HEK293 (cell line): ENCODE data around the gene GRB2.
"Not testable (repeated sequence)": the region's sequence is repeated elsewhere in the genome, so short reads cannot be mapped to it uniquely, and the experiment has no call there.

Source experiments
- CTCF ChIA-PET: fragments of 350-600 bp; formaldehyde crosslinking; extraction: SDS; loops from one replicate; lab custom pipeline; 2021; ENCODE audit warnings: antibody characterized with exemption; lab: Yijun Ruan, JAX
- POLR2A ChIA-PET: fragments of 300-600 bp; formaldehyde crosslinking; extraction: SDS; loops from one replicate; lab custom pipeline; 2020; ENCODE audit warnings: antibody characterized with exemption, inconsistent platforms; lab: Yijun Ruan, JAX
- H3K27ac ChIP-seq: fragments of 200-500 bp; sonication (Bioruptor generic); 2 replicates; pipeline ENCODE4 v1.5.1; 2014; ENCODE audit warnings: low read depth, low read length, control low read depth, inconsistent platforms; ENCODE audit errors: extremely low read depth
- H3K36me3 ChIP-seq, 2 experiments: fragments of 200-500 bp in 1 of 2; sonication (Bioruptor generic) in 1 of 2; 1 replicate in 1 of 2; 2 replicates in 1 of 2; pipeline ENCODE4 v1.5.1; 2014 to 2017; ENCODE audit warnings: inconsistent platforms in 2 of 2, low read length in 2 of 2; ENCODE audit not compliant: control insufficient read depth in 2 of 2, insufficient read depth in 1 of 2
- H3K4me1 ChIP-seq: fragments of 200-500 bp; sonication (Bioruptor generic); 2 replicates; pipeline ENCODE4 v1.5.1; 2014; ENCODE audit warnings: mild to moderate bottlenecking, low read length, inconsistent platforms; ENCODE audit not compliant: control insufficient read depth, insufficient read depth
- H3K4me3 ChIP-seq: 2 replicates; pipeline ENCODE4 v1.5.1; 2011; ENCODE audit warnings: low read depth, mild to moderate bottlenecking, control low read depth, low read length, moderate library complexity
- H3K9me3 ChIP-seq: fragments of 200-500 bp; sonication (Bioruptor generic); 2 replicates; pipeline ENCODE4 v1.5.1; 2014; ENCODE audit warnings: low read depth, low read length, inconsistent platforms; ENCODE audit not compliant: control insufficient read depth, insufficient read depth
- BCL11A ChIP-seq: fragments of 450-650 bp; formaldehyde crosslinking; IDR thresholded peaks from 2 replicates; pipeline ENCODE4 v1.5.1; 2016; ENCODE audit warnings: low read depth, missing biosample characterization, missing genetic modification characterization
- GLIS1 ChIP-seq: fragments of 450-650 bp; formaldehyde crosslinking; IDR thresholded peaks from 2 replicates; pipeline ENCODE4 v1.5.1; 2016; ENCODE audit warnings: missing biosample characterization, missing genetic modification characterization
- OSR2 ChIP-seq: fragments of 450-650 bp; formaldehyde crosslinking; IDR thresholded peaks from 2 replicates; pipeline ENCODE4 v1.5.1; 2016; ENCODE audit warnings: missing biosample characterization, missing genetic modification characterization
- OVOL3 ChIP-seq: fragments of 450-650 bp; formaldehyde crosslinking; IDR thresholded peaks from 2 replicates; pipeline ENCODE4 v1.5.1; 2016; ENCODE audit warnings: missing biosample characterization, missing genetic modification characterization
- RBAK ChIP-seq: fragments of 450-650 bp; formaldehyde crosslinking; IDR thresholded peaks from 2 replicates; pipeline ENCODE4 v1.5.1; 2016; ENCODE audit warnings: missing biosample characterization, missing genetic modification characterization
- ZNF114 ChIP-seq: fragments of 450-650 bp; formaldehyde crosslinking; IDR thresholded peaks from 2 replicates; pipeline ENCODE4 v1.5.0; 2017; ENCODE audit warnings: missing biosample characterization, missing genetic modification characterization
- ZNF239 ChIP-seq: fragments of 450-650 bp; formaldehyde crosslinking; IDR thresholded peaks from 2 replicates; pipeline ENCODE4 v1.5.1; 2016; ENCODE audit warnings: missing biosample characterization, missing genetic modification characterization
- ZNF433 ChIP-seq: fragments of 450-650 bp; formaldehyde crosslinking; IDR thresholded peaks from 2 replicates; pipeline ENCODE4 v1.5.1; 2016; ENCODE audit warnings: missing biosample characterization, missing genetic modification characterization, low read depth
- ZNF791 ChIP-seq: fragments of 450-650 bp; formaldehyde crosslinking; IDR thresholded peaks from 2 replicates; pipeline ENCODE4 v1.5.1; 2016; ENCODE audit warnings: missing biosample characterization, missing genetic modification characterization
- TF ChIP-seq, protein P1 (sequence below): fragments of 450-650 bp; formaldehyde crosslinking; IDR thresholded peaks from 2 replicates; pipeline ENCODE4 v1.5.1; 2016; ENCODE audit warnings: missing biosample characterization, missing genetic modification characterization

GRB2 gene

DNA sequence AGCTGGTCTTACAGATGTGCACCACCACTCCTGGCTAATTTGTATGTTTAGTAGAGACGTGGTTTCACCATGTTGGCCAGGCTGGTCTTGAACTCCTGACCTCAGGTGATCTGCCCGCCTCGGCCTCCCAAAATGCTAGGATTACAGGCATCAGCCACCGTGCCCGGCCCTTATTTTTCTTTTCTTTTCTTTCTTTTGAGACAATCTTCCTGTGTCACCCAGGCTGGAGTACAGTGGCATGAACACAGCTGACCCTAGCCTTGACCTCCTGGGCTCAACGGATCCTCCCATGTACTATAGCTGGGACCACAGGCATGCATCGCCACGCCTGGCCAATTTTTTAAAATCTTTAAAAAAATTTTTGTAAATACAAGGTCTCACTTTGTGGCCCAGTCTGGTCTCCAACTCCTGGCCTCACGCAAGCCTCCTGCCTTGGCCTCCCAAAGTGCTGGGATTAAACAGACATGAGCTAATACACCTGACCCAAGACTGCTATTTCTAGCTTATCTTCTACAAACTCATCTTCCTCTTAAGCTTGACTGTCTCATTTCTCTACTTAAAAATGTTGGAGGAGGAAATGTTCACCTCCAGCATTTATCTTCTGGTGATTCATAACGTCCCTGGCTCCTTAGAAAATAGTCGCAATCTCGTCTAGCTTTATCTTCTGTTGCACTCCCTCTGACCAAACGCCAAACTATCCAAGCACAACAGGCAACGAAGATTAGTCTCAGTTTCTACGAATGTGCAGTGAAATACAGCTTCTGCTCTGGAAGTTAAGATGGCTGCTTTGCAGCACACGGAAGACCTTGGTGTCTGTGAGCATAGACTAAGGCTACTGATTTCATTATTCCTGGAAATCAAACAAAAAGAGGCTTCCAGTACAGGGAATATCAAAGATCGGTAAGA, 42.7 kb upstream of the GRB2 start (continued):
- TF ChIP-seq ZNF433 (tag by site-specific recombination) = no peak
- TF ChIP-seq ZNF791 (tag by site-specific recombination) = no peak

DNA sequence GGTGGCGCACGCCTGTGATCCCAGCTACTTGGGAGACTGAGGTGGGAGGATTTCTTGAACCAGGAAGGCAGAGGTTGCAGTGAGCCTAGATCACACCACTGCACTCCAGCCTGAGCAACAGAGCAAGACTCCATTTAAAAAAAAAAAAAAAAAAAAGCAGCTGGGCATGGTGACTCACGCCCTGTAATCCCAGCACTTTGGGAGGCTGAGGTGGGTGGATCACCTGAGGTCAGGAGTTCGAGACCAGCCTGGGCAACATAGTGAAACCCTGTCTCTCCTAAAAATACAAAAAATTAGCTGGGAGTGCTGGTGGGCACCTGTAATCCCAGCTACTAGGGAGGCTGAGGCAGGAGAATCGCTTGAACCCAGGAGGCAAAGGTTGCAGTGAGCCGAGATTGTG, 40.4 kb upstream of the GRB2 start:
- H3K36me3 ChIP-seq, H3K4me3 ChIP-seq, CTCF ChIA-PET, H3K4me1 ChIP-seq, H3K27ac ChIP-seq, H3K9me3 ChIP-seq: not testable (repeated sequence)
- TF ChIP-seq RBAK (tag by site-specific recombination) = 0 out of 2 replicates have a peak, but pooled peaks have one; percentile 17
- POLR2A ChIA-PET = interaction anchor here (0.6 to 1.1 kb wide), 3 partner anchors 10 to 640 kb away, joined by 3 to 4 read pairs (median 4); partner anchors contain the start of gene TMEM94

DNA sequence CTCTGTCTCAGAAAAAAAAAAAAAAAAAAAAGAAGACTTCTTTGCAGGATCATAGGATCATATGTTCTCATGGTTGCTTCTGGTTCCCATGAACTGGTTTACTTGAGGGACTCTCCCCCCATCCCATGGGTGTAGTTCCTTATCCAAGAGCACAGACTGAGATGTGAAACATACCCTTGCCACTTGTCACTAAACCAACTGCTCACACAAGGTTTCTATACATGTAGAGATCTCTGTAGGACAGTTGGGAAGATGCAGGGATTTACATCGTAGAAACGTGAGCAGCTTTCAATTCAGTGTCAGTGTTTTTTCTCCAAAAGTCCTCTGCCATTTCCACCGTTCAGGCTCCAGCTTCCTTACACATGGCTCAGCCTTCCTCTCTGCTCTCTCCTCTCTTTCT, 39.8 kb upstream of the GRB2 start:
- ChIA-PET CTCF (no interaction called here), POLR2A (interaction anchor here (0.7 to 1.1 kb wide), 2 partner anchors 11 to 640 kb away, joined by 3 to 4 read pairs; partner anchors contain the start of gene TMEM94)
- Histone ChIP-seq H3K9me3 (no peaks in the 10 kb centered on the region), H3K4me3 (no peak overlapping the region), H3K4me1 (no peaks in the 10 kb centered on the region), H3K36me3 (no peaks in the 10 kb centered on the region), H3K27ac (no peak overlapping the region)
- TF ChIP-seq OVOL3 (tag by site-specific recombination) (no peak), ZNF114 (no peak)

DNA sequence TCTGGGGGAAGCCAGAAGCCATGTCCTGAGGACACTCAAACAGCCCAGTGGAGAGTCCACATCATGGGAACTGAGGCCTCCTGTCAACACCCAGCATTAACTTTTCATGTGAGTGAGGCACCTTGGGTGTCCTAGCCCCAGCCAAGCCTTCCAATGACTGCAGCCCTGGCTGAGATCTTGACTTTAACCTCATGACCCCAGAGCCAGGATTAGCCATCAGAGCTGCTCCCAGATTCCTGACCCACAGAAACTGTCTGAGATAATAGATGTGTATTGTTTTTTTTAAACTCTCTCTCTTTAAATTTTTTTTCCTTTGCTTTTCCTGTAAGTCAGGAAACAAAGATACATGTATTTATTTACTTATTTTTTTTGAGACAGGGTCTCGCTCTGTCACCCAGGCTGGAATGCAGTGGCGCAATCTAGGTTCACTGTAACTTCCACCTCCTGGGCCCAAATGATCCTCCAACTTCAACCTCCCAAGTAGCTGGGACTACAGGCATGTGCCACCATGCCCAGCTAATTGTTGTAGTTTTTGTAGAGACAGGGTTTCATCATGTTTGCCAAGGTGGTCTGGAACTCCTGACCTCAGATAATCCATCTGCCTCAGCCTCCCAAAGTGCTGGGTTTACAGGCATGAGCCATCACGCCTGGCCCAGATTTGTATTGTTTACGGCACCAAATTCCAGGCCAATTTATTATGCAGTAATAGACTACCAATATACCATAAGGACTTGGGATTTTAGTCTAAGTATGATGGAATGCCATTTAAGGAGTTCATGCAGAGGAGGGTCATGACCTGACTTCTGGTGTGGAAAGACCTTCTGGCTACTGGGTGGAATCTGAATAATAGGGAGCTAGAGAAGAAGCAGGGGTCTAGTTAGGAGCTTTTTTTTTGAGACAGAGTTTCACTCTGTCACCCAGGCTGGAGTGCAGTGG, 37.0 kb upstream of the GRB2 start:
- no peaks in the 10 kb centered on the region for H3K4me1 ChIP-seq
- no peaks in the 10 kb centered on the region for H3K36me3 ChIP-seq
- POLR2A ChIA-PET = interaction anchor here (1.9 kb wide), 1 partner anchor 14 kb away, joined by 7 read pairs; the partner anchor contains the start of gene TMEM94
- H3K27ac ChIP-seq = no peak overlapping the region
- peak; percentile 33; the same call in 1 of the 2 replicates for TF ChIP-seq GLIS1
- 0 out of 2 replicates have a peak, but pooled peaks have one; percentile 14 for TF ChIP-seq OSR2 (tag by site-specific recombination)
- TF ChIP-seq BCL11A (tag by site-specific recombination) = no peak
- CTCF ChIA-PET = interaction anchor here (1.0 to 1.9 kb wide), 2 partner anchors 17 to 33 kb away, joined by 3 to 4 read pairs; no protein-coding TSS in a partner anchor
- no peak overlapping the region for H3K4me3 ChIP-seq
- H3K9me3 ChIP-seq = no peaks in the 10 kb centered on the region

DNA sequence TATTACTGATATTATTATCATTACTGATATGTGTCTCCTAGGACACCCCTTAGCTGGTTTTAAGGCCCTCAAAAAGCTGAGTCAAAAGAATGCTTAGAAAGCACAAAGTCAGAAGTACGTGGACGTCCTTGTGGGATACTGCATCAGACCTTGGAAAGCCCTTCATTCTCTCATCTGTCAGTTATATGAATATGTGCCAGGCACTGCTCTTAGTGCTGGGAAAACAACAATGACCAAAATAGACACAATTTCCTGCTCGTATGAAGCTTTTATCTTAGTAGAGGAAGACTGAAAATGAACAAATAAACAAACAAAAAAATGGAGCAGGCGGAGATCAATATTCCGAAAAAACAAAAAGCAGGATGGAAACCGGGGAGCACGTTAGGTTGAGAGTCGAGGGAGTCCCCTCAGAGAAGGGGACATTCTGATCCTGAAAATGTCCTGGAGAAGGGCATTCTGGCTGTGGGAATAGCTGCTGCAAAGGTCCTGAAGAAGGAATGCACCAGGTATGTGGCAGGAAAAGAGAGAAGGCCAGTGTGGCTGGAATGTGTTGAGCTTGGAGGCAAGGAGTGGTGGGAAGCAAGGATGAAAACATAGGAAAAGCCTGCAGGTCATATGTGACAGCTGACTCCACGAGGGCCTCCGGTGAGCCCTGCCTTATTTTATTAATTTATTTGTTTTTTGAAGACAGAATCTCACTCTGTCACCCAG, 35.4 kb upstream of the GRB2 start:
- POLR2A ChIA-PET = interaction anchor here (0.6 to 0.7 kb wide), 2 partner anchors 13 to 15 kb away, joined by 3 read pairs; partner anchors contain the start of gene TMEM94
- TF ChIP-seq, protein P1, sequence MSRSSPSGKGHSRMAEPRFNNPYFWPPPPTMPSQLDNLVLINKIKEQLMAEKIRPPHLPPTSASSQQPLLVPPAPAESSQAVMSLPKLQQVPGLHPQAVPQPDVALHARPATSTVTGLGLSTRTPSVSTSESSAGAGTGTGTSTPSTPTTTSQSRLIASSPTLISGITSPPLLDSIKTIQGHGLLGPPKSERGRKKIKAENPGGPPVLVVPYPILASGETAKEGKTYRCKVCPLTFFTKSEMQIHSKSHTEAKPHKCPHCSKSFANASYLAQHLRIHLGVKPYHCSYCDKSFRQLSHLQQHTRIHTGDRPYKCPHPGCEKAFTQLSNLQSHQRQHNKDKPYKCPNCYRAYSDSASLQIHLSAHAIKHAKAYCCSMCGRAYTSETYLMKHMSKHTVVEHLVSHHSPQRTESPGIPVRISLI (tag by site-specific recombination) = no peak
- TF ChIP-seq ZNF239 (tag by site-specific recombination) = peak; percentile 83; the same call in 1 of the 2 replicates
- Histone ChIP-seq H3K9me3 (no peaks in the 10 kb centered on the region), H3K4me1 (no peaks in the 10 kb centered on the region), H3K4me3 (no peak overlapping the region), H3K36me3 (no peaks in the 10 kb centered on the region), H3K27ac (no peak overlapping the region)
- CTCF ChIA-PET = interaction anchor here (0.6 to 1.3 kb wide), 10 partner anchors 12 to 430 kb away, joined by 3 to 5 read pairs (median 3); partner anchors contain the start of gene TSEN54
